Stimulated activated CD8-positive, alpha-beta memory T cell treated with anti-CD3 and anti-CD28 coated beads, Interleukin-12 subunit alpha, Interleukin-12 subunit beta, amount 100 ng/mL, for 24 hours (primary cell): Measurements from ENCODE around the gene SIAE.

Experiments used
- DNase-seq: peaks from one replicate; pipeline ENCODE4 v3.0.0-alpha.2; 2020; ENCODE audit errors: extremely low read depth

The SIAE gene

DNA sequence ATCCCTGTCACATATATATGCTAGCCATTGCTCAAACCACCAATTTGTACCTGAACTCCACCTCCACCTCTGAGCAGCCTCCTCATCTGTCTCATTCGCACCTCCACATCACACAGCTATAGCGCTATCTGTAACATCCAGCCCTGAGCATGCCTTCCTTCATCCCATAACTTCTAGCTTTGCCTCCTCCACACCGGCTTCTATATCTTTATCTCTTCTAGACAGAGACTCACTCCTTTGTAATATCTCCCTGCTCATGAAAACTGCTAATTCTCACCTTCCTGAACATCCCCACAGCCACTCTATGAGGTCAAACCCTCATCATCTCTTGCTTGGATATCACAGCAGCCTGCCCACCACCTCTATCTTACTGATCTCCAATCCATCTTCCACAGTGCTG is 5.9 kb downstream of the SIAE start:
- no peak for DNase-seq

DNA sequence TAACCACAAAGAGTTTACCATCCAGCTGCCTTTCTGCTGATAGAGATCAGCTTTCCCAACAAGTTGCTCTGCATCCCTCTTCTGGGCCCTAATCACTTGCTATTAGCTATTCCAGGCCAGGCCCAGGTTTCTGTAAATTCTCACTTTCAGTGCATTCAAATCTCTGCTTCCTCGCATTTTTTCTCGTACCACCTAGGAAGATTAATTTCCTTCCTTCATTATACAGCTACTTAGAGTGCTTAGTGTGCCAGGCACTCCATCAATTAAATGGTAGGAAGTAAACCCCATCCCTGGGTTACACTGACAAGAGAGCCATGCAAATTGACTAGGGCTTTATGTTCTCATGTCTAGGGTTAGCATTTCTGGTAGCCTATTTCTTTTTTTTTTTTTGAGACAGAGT is 9.7 kb downstream of the SIAE start:
- no peak for DNase-seq

DNA sequence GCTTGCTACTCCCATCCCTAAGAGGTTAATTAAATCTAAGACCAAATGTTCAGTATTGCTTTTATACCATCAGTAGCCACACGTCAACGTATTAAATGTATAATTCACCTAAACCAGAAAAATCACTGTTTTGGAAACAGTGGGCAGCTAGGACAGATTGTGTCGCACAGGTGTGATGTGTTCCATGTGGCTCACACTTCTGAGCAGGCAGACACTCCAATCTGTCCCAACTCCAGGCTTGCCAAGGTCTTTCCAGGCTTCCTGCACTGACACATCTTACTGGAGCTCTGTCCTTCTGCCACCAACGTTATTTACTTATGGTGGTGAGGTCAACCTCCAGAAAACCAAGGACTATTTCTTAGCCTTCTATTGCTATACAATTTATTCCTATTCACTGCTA is 11.4 kb downstream of the SIAE start:
- DNase-seq: no peak

DNA sequence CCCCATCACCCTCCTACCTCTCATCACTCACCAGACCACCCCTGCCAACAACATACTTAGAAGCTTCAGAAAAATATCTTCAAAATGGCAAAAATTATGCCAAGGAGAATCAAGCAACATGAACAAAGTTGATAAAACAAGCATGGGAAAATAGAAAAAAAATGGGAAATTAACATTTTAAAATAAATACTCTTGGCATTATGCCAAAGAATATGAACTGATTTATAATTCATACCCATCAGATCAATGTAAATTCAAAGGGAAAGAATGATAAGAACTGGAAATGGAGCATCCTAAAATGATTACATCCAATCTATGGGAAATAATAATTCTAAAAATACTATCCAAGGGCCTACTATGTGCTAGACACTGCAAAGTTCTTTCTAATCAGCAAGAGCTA is 12.0 kb downstream of the SIAE start:
- no peak for DNase-seq

DNA sequence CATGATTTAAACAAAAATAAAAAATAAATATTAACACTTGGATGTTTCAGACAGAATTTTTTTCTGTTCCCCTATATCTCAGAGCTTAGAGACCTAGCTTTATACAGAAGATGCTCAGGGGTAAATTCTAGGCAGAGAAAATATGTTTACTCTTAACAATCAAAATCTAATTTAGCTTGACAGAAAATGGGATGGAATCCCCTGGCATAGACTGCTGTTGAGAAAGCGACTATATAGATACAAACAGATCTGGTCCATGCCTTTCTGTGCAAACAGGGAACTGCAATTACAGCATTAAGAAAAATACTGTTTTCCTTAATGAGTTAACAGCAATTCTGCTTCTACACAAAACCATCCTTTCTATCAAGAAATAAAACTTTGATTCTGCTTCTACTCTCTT is 14.6 kb downstream of the SIAE start:
- DNase-seq: no peak

DNA sequence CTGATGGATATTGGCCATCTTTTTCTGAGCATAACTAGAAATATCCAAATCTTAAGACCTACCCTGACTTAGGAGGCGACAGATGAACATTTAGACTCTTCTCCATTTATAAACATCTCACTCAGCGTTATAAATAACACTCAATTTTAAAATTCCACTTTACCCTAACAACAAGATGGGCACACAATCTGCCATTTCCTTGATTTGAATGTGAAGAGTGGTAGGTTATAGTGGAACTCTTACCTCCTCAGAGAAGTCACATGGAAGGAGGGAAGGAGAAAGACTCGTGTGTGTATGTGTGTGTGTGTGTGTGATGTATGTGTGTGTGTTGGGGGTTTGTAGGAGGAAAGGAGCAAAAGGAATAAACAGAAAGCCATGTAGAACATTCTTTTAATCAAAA is 15.0 kb downstream of the SIAE start:
- DNase-seq: no peak

DNA sequence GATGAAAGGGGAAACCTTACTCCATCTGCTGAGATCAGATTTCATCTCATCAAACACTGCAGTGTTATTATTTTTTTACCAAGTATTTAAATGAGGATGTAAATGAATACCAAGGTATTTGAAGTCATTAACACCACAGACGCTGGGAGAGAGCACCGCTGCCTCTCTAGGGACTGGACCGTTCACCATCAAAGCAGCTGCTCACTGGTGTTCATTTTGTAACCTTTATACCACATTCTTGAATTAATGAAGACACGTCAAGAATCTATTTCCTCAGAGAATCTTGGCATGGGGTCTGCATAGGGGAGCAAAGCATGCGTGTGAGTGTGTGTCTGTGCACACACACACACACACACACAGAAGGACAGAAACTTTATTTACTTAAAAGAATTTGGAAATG is 15.6 kb downstream of the SIAE start:
- no peak for DNase-seq

DNA sequence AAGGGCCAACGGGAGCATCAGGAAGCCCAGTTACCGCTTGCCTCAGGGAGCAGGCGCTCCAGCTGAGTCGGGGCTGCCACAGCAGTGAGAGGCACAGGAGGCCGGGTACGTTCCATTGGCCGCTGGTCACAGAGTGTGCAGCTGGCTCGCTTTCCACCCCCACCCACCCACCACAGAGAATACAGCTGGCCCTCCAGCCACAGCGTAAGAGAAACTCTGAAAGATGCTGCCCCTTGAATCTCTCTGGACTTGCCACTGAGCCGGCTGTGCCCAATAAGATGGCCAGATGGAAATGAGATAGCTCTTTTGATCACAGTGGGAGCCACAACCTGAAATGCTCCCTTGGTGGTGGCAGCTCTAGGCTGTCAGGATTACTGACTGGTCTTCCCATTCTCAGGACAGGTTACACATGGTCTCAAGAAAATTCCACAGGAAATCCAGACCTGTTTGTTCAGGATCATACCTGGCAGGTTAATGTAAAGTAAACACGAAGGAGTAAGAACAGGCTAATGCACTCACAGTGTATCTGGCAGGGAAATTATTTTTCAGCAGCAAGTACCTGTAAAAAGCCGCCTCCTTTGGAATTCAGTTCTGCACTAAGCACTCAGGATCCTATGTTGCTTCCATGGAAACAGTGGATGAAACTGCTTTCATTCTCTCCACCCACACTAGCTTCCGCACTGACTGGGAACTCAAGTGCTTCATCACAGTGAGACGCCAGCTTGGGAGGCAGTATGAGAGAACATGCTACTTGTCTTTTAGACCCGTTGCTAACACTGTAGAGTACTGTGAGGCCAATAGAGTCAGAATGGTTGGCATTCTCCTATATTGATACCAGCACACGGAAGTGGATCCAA is 16.5 kb downstream of the SIAE start:
- no peak for DNase-seq

DNA sequence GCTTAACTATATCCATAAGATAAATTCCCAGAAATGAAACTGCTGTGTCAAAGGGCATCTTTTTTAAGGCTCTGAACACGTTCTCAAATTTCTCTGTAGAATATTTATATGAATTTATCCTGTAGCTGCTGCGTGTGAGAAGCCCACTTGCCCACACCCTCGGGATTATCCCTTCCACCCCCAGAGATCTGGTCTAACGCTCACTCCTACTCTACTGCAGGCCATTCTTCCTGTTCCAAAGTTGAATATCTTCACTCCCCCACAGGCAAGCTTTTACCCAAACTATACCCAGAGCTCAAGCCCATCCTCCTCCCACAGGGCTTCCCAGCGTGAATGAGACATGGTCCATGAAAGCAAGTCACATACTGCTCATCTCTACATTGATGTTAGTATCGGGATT is 24.9 kb downstream of the SIAE start:
- DNase-seq: no peak

DNA sequence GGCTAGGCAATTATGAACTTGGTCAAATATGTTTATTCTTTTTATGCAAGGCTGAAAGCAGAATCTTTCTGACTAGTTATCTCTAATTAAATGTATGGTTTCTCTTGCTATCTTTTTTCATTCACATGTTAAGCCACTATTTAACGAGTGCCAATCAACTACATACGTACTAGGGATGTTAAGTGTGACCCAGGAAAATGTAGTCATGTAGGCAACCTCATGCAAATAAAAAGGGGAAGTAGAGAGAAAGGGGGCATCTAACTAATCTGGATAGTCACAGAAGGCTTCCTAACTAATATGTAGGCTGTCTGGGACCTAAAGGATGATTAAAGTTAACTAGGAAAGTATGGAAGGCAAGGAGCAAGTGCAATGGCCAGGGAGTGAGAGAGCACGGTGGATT is 27.4 kb downstream of the SIAE start:
- DNase-seq: no peak

DNA sequence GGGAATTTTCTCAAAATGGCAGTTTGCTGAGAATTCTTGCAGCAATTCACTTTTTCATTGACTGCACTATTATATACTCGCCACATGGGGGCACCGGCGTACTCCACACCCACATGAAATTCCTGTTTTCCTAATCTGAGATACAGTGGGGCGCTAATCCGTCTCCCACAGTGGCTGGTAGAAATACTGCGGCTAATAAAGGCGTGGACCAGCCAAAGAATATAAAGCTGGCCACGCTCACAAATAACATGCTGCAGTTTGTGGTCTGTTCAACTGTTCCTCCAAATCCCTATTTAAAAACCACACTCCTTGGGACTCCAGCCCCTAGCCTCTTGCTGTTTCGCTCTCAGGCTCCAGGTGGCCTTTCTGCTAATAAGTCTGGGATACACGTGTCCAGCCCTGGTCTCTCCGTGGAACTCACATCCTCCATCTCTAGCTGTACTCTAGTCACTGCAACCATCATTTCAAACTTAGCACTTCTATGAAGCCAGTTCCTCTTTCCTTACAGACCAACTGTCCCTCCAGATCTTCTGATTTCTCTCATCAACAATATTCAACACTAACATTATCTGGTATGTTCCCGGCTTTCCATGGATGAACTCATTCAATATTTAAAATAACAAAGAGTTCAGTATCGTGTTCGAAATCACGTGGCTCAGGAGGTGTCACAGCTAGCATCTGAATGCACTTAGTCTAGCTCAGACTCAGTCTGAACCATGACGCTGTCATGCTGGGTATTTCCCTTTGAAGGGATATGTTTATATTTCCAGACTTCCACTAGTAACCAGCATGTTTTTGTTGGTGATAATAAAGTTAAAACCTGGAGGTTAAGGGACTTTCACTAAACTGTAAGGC is 28.9 kb downstream of the SIAE start:
- no peak for DNase-seq

DNA sequence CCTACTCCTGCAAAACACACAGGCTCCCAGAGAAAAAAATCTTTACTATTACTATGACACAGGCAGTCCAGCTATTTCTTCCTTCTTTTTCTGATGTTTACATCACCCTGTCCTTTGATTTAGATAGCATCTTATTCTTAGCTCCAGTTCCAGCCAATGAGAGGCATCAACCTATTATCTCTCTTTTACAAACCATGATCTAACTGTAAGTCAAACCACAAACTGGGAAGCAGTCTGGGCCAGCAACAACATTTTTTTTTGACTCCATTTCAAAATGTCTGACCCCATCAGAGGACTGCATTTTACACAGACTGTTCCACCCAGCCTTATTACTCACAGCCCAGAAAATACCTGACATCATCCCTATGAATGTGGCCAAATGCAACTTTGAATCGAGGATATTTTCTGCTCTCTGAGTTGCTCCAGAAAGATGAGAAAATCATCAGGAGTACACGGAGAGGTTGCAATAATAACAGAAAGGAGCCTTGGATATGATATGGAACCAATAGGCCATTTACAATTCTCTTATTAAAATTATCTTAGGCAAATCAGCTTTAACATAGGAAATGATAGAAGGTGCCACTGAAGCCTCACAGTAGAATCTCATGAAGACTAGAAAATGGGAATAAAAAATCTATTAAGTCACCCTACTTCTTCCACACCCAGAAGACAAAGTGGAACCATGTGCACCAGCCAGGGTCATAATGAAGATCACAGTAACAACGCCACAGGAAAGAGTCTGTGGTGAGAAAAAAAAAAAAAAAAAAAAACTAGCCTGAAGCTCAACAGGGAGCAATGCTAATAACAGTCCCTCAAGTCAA is 29.7 kb downstream of the SIAE start:
- no peak for DNase-seq

DNA sequence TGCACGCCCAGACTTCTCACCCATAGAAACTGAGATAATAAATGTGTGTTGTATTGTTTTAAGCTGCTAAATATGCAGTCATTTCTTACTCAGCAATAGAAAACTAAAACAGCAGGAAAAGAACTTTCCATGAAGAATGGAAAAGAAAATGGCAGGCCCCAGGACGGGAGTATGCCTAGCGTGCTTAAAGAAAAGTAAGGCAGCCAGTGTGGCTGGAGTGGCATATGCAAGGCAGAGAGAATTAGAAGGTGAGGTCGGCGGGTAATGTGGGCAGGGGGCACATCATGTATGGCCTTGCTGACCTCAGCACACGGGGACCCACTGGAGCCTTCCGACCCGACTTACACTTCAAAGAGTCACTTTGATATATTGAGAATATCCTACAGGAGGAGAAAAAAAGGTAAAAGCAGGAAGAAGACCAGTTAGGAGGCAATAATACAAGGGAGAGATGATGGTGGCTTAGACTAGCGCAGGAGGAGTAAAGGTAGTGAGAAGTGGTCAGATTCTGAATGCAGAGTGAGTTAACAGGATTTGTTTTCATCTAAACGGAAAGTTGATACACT is 30.4 kb downstream of the SIAE start:
- DNase-seq: no peak

DNA sequence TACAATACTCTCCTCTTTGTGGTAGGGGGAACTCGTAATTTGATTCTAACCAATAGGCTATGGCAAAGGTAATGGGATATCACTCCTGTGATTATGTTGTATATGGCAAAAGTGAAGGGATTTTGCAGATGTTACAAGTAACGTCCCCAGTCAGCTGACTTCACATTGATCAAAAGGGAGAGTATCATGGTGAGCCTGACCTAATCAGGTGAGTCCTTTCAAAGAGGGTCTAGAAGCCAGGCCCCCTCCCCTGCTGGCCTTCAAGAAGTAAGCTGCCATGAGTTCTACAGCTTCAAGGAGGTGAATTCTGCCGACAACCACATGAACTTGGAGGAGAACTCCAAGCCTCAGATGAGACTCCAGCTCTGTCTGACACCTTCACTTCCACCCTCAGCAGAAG is 30.9 kb downstream of the SIAE start:
- no peak for DNase-seq

DNA sequence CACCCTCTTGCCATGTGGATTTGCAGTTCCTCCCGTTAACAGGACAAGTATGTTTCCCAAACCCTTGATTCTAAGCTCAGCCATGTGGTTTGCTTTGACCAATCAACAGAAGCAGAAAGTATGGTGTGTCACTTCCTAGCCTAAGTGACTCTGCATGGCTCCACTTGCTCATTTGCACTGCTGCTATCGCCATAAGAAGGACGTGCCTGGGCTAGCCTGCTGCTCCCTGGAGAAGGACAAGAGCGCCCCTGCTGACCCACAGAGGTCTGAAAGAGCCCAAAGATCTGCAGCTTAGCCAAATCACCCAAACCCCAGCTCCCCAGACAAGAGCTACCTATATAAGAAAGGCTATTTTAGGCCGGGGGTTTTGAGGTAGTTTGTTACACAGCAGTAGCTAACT is 32.9 kb downstream of the SIAE start:
- DNase-seq: no peak

DNA sequence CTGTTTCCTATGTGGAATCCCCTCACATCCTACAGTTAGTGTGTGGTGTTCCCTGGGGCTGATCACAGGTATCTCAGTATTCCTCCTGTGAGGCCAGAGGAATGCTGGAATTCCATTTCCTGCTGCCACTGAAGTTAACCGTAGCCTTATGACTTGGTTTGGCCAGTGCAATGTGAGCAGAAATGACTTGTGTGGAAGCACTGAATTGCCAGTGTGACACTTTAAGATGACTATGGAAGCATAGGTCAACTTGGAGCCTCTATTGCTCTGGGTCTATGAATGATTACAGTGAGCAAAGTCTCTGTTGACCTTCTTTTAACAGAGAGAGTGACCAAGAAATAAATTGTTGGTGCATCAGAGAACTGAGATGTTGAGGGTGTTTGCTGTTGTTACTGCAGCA is 34.4 kb downstream of the SIAE start:
- DNase-seq: no peak

DNA sequence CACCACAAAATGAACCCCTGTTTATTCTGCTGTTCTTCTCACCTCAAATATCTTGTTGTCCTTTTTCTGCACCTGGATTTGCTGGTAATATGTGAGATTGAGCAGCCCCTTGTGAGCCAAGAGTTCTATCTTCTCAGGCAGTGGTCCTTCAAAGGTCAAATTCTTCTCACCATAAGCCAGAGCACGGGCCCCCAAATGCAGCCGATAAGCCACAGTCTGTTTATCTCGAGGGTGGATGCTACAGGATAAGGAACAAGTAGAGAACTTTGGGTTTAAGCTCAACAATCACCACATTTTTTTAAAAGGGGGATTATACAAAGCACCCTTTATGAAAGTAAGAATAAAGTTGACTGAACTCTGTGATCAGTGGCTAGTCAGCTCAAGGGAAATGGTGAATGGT is 35.0 kb downstream of the SIAE start:
- no peak for DNase-seq

DNA sequence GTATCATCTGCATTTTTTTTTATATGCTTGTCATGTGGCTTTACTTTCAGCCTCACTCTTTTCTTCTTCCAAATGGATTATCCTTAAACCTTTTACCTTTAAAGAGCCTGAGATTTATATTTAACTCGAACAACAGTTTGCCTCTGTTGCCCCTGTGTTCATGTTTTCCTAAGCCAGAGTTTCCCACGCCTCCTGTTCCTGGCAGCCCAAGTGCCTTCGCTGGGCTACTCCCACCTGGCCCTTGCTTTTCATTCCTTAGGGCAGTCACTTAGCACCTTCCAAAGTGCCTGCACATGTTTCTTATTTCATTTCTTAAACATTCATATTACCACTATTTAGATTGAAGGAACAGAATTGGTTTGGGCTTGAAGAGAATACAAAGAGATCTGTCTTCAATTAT is 37.6 kb downstream of the SIAE start:
- DNase-seq: no peak

DNA sequence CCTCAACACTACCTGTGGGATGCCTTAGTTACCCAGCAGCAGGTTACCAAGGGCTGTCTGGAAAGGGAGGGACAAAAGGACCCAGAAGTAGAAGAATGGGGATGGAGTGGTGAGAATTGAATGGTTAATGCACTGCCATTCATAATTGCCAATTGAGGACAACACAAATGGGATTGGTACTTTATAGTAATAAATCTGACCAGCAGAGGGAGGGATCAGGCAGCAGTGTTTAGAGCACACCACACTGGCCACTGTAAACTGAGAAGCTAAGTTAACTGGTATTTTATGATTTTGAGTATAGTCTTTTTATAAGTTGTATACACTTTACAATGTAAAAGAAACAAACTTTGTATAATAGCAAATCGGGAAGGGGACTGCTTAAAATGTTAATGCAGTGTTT is 40.2 kb downstream of the SIAE start:
- no peak for DNase-seq

DNA sequence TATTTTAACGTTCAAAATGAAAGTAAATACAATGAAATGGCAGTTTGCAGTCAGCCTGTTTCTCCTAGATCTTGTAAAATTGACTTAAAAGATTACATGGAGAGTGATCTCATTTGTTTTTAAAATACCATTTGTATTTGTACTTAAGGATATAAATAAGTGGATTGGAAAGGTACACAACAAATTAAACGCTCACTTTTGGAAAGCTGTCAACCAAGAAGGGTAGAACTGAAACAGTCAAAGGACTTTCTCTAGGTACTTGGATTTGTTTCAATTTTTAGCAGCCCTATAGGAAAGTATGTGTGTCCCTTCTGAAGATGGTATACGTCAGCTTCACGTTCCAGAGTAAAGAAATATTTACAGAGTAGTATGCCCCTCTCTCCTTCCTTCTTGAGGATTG is 43.6 kb downstream of the SIAE start:
- no peak for DNase-seq

DNA sequence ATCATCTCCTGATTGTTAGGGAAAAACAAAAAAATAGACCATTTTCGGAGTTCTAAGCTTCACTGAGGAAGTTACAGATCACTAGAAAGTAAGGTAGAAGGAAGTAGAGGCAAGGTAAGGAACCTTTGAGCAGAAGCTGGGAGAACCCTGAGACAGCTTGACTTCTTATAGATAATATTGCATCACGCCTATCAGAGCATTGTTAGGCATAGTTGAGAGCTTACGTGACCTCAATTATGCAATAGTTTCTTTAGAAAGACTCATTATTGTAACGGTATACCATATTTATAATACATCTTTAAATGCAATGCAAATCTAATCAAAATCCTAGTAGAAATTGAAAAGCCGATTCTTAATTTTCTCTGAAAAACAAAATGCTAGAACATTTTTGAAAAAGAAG is 46.0 kb downstream of the SIAE start:
- no peak for DNase-seq
